K562 (cell line): ENCODE data around the gene NXN. TPM values are rescaled to one million over a fixed set of nuclear protein-coding genes. Genes with fewer than 3 reads are reported as not detected.

ENCODE experiments used
- ASH1L ChIP-seq: fragments of 450-650 bp; IDR thresholded peaks from 2 replicates; pipeline ENCODE4 v1.6.1; 2018; ENCODE audit warnings: borderline replicate concordance, mild to moderate bottlenecking, low read depth; ENCODE audit not compliant: partially characterized antibody
- HDAC6 ChIP-seq: IDR thresholded peaks from 2 replicates; pipeline ENCODE4 v1.6.1; 2012; ENCODE audit warnings: low read depth, mild to moderate bottlenecking, control low read depth, inconsistent platforms, low read length, moderate library complexity
- NFATC3 ChIP-seq: fragments of 450-650 bp; IDR thresholded peaks from 2 replicates; pipeline ENCODE4 v1.6.1; 2017; ENCODE audit warnings: mild to moderate bottlenecking
- POLR2G ChIP-seq: fragments of 200-400 bp; formaldehyde crosslinking; IDR thresholded peaks from 2 replicates; pipeline ENCODE4 v1.6.1; 2017; ENCODE audit warnings: low read depth, mild to moderate bottlenecking, antibody characterized with exemption, low read length, moderate library complexity
- PRMT5 ChIP-seq: sonication (generic); formaldehyde crosslinking; IDR thresholded peaks from 2 replicates; pipeline ENCODE4 v1.5.0; 2020; ENCODE audit warnings: missing genetic modification reagents
- RCOR1 ChIP-seq, 2 experiments: IDR thresholded peaks; 2 replicates each; pipeline ENCODE4 v1.6.1; 2012; ENCODE audit warnings: low read depth in 2 of 2, low read length in 2 of 2, borderline replicate concordance in 1 of 2, improper control_type of control experiment in 1 of 2
- polyA plus RNA-seq, 8 experiments: library from polyadenylated mRNA; depleted of rRNA in 4 of 8; stranded (reverse) in 5 of 8; unstranded in 3 of 8; fragments of >200 nt; fragmentation: Nextera tagmentation in 2 of 8; fragmentation: Illumina TruSeq in 1 of 8; extraction: Ambion mirVana in 2 of 8; extraction: Trizol in 1 of 8; gene quantifications; 2 replicates each; pipeline versions ENCODE4 v1.2.1 to v1.2.3, GENCODE V29; 2011 to 2014; ENCODE audit warnings: inconsistent platforms in 1 of 8, missing spikeins in 1 of 8
- total RNA-seq, 7 experiments: library from RNA; depleted of rRNA in 6 of 7; stranded (reverse); fragments of >200 nt in 6 of 7; fragmentation: Illumina TruSeq in 2 of 7; extraction: Trizol in 2 of 7; gene quantifications; 2 replicates each; pipeline versions ENCODE4 v1.2.1 to v1.2.3, GENCODE V29; 2011 to 2021; ENCODE audit warnings: low replicate concordance in 1 of 7
- TF ChIP-seq, protein P1 (sequence below): fragments of 450-650 bp; IDR thresholded peaks from 2 replicates; pipeline ENCODE4 v1.6.1; 2016; ENCODE audit warnings: borderline replicate concordance
- TF ChIP-seq, protein P2 (sequence below): fragments of 250-450 bp; sonication (Bioruptor Pico); IDR thresholded peaks from 2 replicates; pipeline ENCODE4 v1.5.1; 2021; ENCODE audit warnings: mild to moderate bottlenecking
- TF ChIP-seq, protein P3 (sequence below): IDR thresholded peaks from 3 replicates; pipeline ENCODE4 v1.6.1; 2011; ENCODE audit warnings: borderline replicate concordance, mild to moderate bottlenecking, moderate library complexity; ENCODE audit not compliant: insufficient read length; ENCODE audit errors: extremely low read depth
- TF ChIP-seq, protein P4 (sequence below): fragments of 450-650 bp; IDR thresholded peaks from 2 replicates; pipeline ENCODE4 v1.6.1; 2016; ENCODE audit warnings: low read depth

The NXN gene
- total and polyA plus RNA-seq, 9 of the 15 experiments (the other 6 are each of a cell fraction or from before 2014, with no cell fraction given): 0.08 to 0.39 (median 0.29) TPM; not detected in 5

DNA sequence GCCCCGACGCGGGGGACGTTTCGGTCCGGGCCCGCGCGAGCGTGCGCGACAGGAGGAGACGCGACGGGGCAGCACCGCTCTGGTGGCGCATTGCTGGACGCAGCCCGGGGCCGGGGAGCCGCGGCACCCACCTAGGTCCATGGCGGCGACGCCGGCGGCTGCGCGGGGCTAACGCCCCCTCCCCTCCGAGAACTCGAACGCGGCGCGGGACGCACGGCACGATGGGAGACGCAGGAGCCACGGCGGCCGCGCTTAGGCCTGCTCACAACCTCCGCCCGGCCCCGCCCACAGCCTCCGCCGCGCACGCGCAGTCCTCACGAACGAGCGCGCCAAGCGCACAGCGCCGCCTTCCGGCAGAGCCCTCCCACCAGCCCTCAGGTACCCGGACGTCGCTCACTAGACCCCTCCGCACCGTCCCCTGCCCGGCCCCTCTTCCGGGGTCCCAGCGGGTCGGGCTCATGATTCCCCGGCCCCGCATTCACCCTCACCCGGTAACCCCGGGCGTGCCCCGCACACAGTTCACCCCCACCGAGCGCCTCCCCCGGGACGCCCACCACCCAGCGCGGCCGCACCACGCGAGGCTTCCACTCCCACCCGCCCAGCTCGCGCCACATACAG is 227.5 kb downstream of the NXN start, which contains the start of gene GEMIN4 (continued):
- TF ChIP-seq PRMT5 (CRISPR knock-in tag): no peak
- TF ChIP-seq POLR2G: peak; percentile 88
- no peak for TF ChIP-seq ASH1L
- TF ChIP-seq RCOR1 (IDR thresholded peaks at IDR 0.05; ENCODE audit: borderline replicate concordance in 1 of 2, low read depth in 2 of 2, low read length in 2 of 2): peak in 1 of 2 experiments; percentile 38; a peak in 1 of 4 replicates
- TF ChIP-seq, protein P1, sequence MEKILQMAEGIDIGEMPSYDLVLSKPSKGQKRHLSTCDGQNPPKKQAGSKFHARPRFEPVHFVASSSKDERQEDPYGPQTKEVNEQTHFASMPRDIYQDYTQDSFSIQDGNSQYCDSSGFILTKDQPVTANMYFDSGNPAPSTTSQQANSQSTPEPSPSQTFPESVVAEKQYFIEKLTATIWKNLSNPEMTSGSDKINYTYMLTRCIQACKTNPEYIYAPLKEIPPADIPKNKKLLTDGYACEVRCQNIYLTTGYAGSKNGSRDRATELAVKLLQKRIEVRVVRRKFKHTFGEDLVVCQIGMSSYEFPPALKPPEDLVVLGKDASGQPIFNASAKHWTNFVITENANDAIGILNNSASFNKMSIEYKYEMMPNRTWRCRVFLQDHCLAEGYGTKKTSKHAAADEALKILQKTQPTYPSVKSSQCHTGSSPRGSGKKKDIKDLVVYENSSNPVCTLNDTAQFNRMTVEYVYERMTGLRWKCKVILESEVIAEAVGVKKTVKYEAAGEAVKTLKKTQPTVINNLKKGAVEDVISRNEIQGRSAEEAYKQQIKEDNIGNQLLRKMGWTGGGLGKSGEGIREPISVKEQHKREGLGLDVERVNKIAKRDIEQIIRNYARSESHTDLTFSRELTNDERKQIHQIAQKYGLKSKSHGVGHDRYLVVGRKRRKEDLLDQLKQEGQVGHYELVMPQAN: 0 out of 2 replicates have a peak, but pooled peaks have one; percentile 50
- no peak for TF ChIP-seq NFATC3
- no peak for TF ChIP-seq HDAC6
- TF ChIP-seq, protein P2, sequence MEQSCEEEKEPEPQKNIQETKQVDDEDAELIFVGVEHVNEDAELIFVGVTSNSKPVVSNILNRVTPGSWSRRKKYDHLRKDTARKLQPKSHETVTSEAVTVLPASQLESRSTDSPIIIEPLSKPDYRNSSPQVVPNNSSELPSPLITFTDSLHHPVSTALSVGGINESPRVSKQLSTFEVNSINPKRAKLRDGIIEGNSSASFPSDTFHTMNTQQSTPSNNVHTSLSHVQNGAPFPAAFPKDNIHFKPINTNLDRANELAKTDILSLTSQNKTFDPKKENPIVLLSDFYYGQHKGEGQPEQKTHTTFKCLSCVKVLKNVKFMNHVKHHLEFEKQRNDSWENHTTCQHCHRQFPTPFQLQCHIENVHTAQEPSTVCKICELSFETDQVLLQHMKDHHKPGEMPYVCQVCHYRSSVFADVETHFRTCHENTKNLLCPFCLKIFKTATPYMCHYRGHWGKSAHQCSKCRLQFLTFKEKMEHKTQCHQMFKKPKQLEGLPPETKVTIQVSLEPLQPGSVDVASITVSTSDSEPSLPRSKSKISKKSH (CRISPR knock-in tag): no peak
- TF ChIP-seq, protein P3, sequence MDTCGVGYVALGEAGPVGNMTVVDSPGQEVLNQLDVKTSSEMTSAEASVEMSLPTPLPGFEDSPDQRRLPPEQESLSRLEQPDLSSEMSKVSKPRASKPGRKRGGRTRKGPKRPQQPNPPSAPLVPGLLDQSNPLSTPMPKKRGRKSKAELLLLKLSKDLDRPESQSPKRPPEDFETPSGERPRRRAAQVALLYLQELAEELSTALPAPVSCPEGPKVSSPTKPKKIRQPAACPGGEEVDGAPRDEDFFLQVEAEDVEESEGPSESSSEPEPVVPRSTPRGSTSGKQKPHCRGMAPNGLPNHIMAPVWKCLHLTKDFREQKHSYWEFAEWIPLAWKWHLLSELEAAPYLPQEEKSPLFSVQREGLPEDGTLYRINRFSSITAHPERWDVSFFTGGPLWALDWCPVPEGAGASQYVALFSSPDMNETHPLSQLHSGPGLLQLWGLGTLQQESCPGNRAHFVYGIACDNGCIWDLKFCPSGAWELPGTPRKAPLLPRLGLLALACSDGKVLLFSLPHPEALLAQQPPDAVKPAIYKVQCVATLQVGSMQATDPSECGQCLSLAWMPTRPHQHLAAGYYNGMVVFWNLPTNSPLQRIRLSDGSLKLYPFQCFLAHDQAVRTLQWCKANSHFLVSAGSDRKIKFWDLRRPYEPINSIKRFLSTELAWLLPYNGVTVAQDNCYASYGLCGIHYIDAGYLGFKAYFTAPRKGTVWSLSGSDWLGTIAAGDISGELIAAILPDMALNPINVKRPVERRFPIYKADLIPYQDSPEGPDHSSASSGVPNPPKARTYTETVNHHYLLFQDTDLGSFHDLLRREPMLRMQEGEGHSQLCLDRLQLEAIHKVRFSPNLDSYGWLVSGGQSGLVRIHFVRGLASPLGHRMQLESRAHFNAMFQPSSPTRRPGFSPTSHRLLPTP: no peak
- TF ChIP-seq, protein P4, sequence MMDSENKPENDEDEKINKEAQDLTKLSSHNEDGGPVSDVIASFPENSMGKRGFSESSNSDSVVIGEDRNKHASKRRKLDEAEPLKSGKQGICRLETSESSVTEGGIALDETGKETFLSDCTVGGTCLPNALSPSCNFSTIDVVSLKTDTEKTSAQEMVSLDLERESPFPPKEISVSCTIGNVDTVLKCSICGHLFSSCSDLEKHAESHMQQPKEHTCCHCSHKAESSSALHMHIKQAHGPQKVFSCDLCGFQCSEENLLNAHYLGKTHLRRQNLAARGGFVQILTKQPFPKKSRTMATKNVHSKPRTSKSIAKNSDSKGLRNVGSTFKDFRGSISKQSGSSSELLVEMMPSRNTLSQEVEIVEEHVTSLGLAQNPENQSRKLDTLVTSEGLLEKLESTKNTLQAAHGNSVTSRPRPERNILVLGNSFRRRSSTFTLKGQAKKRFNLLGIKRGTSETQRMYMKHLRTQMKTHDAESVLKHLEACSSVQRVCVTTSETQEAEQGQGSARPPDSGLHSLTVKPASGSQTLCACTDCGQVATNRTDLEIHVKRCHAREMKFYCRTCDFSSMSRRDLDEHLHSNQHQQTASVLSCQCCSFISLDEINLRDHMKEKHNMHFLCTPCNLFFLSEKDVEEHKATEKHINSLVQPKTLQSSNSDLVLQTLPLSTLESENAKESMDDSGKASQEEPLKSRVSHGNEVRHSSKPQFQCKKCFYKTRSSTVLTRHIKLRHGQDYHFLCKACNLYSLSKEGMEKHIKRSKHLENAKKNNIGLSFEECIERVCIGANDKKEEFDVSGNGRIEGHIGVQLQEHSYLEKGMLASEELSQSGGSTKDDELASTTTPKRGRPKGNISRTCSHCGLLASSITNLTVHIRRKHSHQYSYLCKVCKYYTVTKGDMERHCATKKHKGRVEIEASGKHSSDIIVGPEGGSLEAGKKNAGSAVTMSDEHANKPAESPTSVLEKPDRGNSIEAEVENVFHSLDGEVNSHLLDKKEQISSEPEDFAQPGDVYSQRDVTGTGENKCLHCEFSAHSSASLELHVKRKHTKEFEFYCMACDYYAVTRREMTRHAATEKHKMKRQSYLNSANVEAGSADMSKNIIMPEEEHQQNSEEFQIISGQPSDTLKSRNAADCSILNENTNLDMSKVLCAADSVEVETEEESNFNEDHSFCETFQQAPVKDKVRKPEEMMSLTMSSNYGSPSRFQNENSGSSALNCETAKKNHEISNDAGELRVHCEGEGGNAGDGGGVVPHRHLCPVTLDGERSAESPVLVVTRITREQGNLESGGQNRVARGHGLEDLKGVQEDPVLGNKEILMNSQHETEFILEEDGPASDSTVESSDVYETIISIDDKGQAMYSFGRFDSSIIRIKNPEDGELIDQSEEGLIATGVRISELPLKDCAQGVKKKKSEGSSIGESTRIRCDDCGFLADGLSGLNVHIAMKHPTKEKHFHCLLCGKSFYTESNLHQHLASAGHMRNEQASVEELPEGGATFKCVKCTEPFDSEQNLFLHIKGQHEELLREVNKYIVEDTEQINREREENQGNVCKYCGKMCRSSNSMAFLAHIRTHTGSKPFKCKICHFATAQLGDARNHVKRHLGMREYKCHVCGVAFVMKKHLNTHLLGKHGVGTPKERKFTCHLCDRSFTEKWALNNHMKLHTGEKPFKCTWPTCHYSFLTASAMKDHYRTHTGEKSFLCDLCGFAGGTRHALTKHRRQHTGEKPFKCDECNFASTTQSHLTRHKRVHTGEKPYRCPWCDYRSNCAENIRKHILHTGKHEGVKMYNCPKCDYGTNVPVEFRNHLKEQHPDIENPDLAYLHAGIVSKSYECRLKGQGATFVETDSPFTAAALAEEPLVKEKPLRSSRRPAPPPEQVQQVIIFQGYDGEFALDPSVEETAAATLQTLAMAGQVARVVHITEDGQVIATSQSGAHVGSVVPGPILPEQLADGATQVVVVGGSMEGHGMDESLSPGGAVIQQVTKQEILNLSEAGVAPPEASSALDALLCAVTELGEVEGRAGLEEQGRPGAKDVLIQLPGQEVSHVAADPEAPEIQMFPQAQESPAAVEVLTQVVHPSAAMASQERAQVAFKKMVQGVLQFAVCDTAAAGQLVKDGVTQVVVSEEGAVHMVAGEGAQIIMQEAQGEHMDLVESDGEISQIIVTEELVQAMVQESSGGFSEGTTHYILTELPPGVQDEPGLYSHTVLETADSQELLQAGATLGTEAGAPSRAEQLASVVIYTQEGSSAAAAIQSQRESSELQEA: no peak
